CD14-positive monocyte (primary cell): ENCODE measurements around the gene MB21D2. TPM values are rescaled to one million over a fixed set of nuclear protein-coding genes. Genes with fewer than 3 reads are reported as not detected.
A peak's percentile ranks its signal among the peaks of the same experiment; 100 is the strongest.

Experiments used
- DNase-seq, 3 donors: peaks; one replicate each; pipeline ENCODE4 v3.0.0-alpha.2; 2011 to 2022
- H2AFZ ChIP-seq: 2 replicates; pipeline ENCODE4 v1.6.0; 2012; ENCODE audit warnings: mild to moderate bottlenecking, low read depth, low read length, inconsistent platforms; ENCODE audit not compliant: insufficient read depth, poor library complexity, severe bottlenecking
- H3K27ac ChIP-seq, 2 donors: 1 replicate in 1 of 2; 2 replicates in 1 of 2; pipeline ENCODE4 v1.5.1; 2012 to 2013; ENCODE audit warnings: low read length in 2 of 2, control low read depth in 1 of 2, inconsistent platforms in 1 of 2, low read depth in 1 of 2, mild to moderate bottlenecking in 1 of 2
- H3K27me3 ChIP-seq, 2 donors: one replicate each; pipeline versions ENCODE4 v1.6.0 to v1.6.1; 2011 to 2013; ENCODE audit warnings: low read length in 2 of 2; ENCODE audit not compliant: control insufficient read depth in 2 of 2, insufficient read depth in 2 of 2
- H3K36me3 ChIP-seq, 2 donors: replicated peaks in 1 of 2; 1 replicate in 1 of 2; 2 replicates in 1 of 2; pipeline versions ENCODE4 v1.5.1 to v1.6.1; 2012 to 2013; ENCODE audit warnings: low read length in 2 of 2, control low read depth in 1 of 2, inconsistent platforms in 1 of 2, mild to moderate bottlenecking in 1 of 2; ENCODE audit not compliant: insufficient read depth in 2 of 2, control insufficient read depth in 1 of 2
- H3K4me1 ChIP-seq, 2 donors: 1 replicate in 1 of 2; 2 replicates in 1 of 2; pipeline versions ENCODE4 v1.5.1 to v1.6.1; 2012 to 2013; ENCODE audit warnings: low read length in 2 of 2, control low read depth in 1 of 2, inconsistent platforms in 1 of 2, mild to moderate bottlenecking in 1 of 2, moderate library complexity in 1 of 2; ENCODE audit not compliant: insufficient read depth in 2 of 2, control insufficient read depth in 1 of 2
- H3K4me2 ChIP-seq: replicated peaks from 2 replicates; pipeline ENCODE3; 2012; ENCODE audit warnings: low read length, moderate library complexity, mild to moderate bottlenecking; ENCODE audit not compliant: poor library complexity, severe bottlenecking; ENCODE audit errors: extremely low read depth
- H3K4me3 ChIP-seq, 3 experiments: fragments of 200-600 bp in 1 of 3; sonication (generic) in 1 of 3; replicated peaks in 1 of 3; 1 replicate in 2 of 3; 2 replicates in 1 of 3; pipeline ENCODE4 v1.5.1; 2011 to 2013; ENCODE audit warnings: low read length in 3 of 3, mild to moderate bottlenecking in 3 of 3, control low read depth in 2 of 3, low read depth in 2 of 3, inconsistent platforms in 1 of 3, moderate library complexity in 1 of 3
- H3K79me2 ChIP-seq: 2 replicates; pipeline ENCODE4 v1.6.0; 2012; ENCODE audit warnings: mild to moderate bottlenecking, control low read depth, inconsistent platforms, low read length, moderate library complexity; ENCODE audit not compliant: insufficient read depth
- H3K9ac ChIP-seq: 2 replicates; pipeline ENCODE4 v1.6.0; 2017; ENCODE audit warnings: low read length, mild to moderate bottlenecking; ENCODE audit not compliant: insufficient read depth, poor library complexity, severe bottlenecking
- H3K9me3 ChIP-seq, 2 donors: replicated peaks in 1 of 2; 1 replicate in 1 of 2; 2 replicates in 1 of 2; pipeline versions ENCODE4 v1.5.1 to v1.6.1; 2012 to 2013; ENCODE audit warnings: low read length in 2 of 2, control low read depth in 1 of 2; ENCODE audit not compliant: control insufficient read depth in 1 of 2, insufficient read depth in 1 of 2
- H4K20me1 ChIP-seq: 2 replicates; pipeline ENCODE4 v1.6.0; 2012; ENCODE audit warnings: mild to moderate bottlenecking, low read length, control low read depth, moderate library complexity; ENCODE audit not compliant: insufficient read depth
- H3K27ac Mint-ChIP-seq, 7 donors: one replicate each; pipeline ENCODE4 v1.8.0; 2020; ENCODE audit warnings: mild to moderate bottlenecking in 7 of 7, mixed read lengths in 7 of 7, moderate library complexity in 6 of 7, inconsistent platforms in 2 of 7
- H3K27me3 Mint-ChIP-seq, 3 donors: one replicate each; pipeline ENCODE4 v1.8.0; 2021 to 2022; ENCODE audit warnings: low read depth in 3 of 3, mild to moderate bottlenecking in 3 of 3, mixed read lengths in 3 of 3, moderate library complexity in 3 of 3, inconsistent platforms in 1 of 3
- H3K36me3 Mint-ChIP-seq, 2 donors: one replicate each; pipeline ENCODE4 v1.8.0; 2020; ENCODE audit warnings: mixed read lengths in 2 of 2, inconsistent platforms in 1 of 2, mild to moderate bottlenecking in 1 of 2
- H3K4me1 Mint-ChIP-seq: one replicate; pipeline ENCODE4 v1.8.0; 2020; ENCODE audit warnings: mild to moderate bottlenecking, mixed read lengths
- H3K4me3 Mint-ChIP-seq, 2 donors: one replicate each; pipeline ENCODE4 v1.8.0; 2020; ENCODE audit warnings: mild to moderate bottlenecking in 2 of 2, mixed read lengths in 2 of 2, moderate library complexity in 1 of 2
- H3K9me3 Mint-ChIP-seq, 7 donors: one replicate each; pipeline ENCODE4 v1.8.0; 2020 to 2022; ENCODE audit warnings: mixed read lengths in 7 of 7, mild to moderate bottlenecking in 6 of 7, moderate library complexity in 6 of 7, inconsistent platforms in 2 of 7
- WGBS: methylation state at CpG from one replicate; pipeline ENCODE4 v1.1.5; 2013; ENCODE audit warnings: missing lambda C conversion rate; ENCODE audit not compliant: insufficient coverage; 5-methylcytosine and 5-hydroxymethylcytosine counted together
- intact Hi-C, 2 donors: fragments of 100-400 bp; cut with micrococcal nuclease; formaldehyde crosslinking; loops; one replicate each; pipeline versions ENCODE4 v1.15.0 to v1.15.1; 2023
- polyA plus RNA-seq, 3 donors: library from polyadenylated mRNA; depleted of rRNA in 1 of 3; unstranded in 2 of 3; stranded (reverse) in 1 of 3; fragments of 300-500 nt in 2 of 3; fragments of >200 nt in 1 of 3; fragmentation: Illumina TruSeq in 2 of 3; gene quantifications; 1 replicate in 2 of 3; 2 replicates in 1 of 3; pipeline ENCODE4 v1.2.3, GENCODE V29; 2012 to 2021
- TF ChIP-seq, protein P1 (sequence below): fragments of 200-600 bp; IDR thresholded peaks from one replicate; pipeline ENCODE4 v1.8.0; 2022; ENCODE audit warnings: antibody characterized with exemption, mild to moderate bottlenecking

Gene MB21D2
- polyA plus RNA-seq, 3 donors: 0.37 to 0.77 (median 0.59) TPM

DNA sequence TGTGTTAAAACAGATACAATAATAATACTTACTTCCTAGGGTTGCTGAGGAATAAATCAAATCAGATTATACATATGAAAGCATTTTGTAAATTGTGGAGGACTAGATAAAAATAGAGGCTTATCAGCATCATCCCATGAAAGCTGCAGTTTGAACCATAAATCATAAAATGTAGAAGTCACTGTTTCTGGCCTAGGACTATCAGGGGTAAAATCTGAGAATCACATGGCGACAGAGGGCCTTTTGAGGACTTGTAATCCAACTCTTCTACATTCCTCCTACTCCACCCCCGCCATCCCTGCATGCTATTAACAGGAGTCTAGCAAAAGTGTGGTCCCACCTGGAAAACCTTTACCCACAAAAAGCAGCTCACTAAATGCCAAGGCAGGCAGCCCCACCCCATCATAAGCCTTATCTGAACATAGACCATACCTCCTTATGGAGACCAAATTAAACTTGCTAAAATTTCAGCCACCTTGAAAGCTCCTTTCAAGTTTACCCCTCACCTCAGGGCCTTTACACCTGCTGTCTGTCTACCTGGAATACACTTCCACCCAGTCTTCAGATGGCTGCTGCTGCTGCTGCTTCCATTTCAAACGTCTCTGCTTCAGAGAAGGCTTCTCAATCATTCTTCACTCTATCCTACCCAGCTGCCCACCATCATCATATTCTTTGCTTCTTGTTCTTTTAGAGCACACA is 11.5 kb downstream of the MB21D2 start:
- Histone ChIP-seq H3K4me2 (no peak overlapping the region), H4K20me1 (no peaks in the 10 kb centered on the region), H2AFZ (no peak overlapping the region), H3K27ac (no peak overlapping the region), H3K9ac (no peak overlapping the region), H3K36me3 (no peaks in the 10 kb centered on the region), H3K27me3 (no peaks in the 10 kb centered on the region), H3K79me2 (no peaks in the 10 kb centered on the region), H3K9me3 (peaks cover 0 to 4% of the 10 kb centered on the region in 2 donors), H3K4me1 (no peaks in the 10 kb centered on the region), H3K4me3 (no peak overlapping the region)
- Mint-ChIP-seq H3K27ac (peak overlapping the region in 1 of 7 donors; percentile 16), H3K9me3 (peaks cover 0 to 9% (median 4%) of the 10 kb centered on the region in 7 donors), H3K36me3 (no peaks in the 10 kb centered on the region), H3K4me3 (no peak overlapping the region), H3K4me1 (no peaks in the 10 kb centered on the region), H3K27me3 (peaks cover 1 to 6% (median 2%) of the 10 kb centered on the region in 3 donors)
- intact Hi-C loops: no loop called here
- DNase-seq: no peak
- TF ChIP-seq, protein P1, sequence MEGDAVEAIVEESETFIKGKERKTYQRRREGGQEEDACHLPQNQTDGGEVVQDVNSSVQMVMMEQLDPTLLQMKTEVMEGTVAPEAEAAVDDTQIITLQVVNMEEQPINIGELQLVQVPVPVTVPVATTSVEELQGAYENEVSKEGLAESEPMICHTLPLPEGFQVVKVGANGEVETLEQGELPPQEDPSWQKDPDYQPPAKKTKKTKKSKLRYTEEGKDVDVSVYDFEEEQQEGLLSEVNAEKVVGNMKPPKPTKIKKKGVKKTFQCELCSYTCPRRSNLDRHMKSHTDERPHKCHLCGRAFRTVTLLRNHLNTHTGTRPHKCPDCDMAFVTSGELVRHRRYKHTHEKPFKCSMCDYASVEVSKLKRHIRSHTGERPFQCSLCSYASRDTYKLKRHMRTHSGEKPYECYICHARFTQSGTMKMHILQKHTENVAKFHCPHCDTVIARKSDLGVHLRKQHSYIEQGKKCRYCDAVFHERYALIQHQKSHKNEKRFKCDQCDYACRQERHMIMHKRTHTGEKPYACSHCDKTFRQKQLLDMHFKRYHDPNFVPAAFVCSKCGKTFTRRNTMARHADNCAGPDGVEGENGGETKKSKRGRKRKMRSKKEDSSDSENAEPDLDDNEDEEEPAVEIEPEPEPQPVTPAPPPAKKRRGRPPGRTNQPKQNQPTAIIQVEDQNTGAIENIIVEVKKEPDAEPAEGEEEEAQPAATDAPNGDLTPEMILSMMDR: no peak
- WGBS: 80% methylated on average over 2 of the region's 3 CpGs

DNA sequence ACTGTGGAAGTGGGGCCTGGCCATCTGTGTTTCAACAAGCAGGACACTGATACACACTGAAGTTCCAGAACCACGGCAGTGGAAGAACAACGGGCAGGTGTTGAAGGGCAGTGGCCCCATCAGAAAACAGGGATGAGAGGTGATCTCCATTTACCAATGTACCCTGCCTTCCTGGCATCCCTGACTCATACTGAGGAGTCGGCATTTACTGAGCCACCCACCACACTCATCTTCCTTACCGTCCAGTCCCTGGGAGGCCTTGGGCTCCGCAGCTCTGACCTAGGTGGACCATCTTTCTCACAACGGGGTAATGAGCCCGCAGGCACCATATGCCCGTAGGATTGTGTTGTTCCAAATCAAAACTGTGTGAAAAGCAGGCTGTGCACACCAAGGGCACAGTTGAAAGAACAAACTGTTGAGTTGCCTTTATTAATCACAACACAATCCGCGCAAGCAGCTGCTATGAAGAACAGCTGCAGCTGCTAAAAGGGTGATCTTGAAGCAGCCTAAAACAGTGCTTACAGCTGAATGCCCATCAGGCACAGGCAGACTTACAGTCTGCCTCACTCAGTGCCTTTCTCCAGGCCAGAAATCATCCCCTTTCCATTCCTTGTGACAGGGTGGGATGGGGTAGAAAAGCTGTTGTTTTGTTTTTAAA is 12.9 kb downstream of the MB21D2 start:
- WGBS: 96% methylated on average over 7 of the region's 10 CpGs
- TF ChIP-seq, protein P1: no peak
- Mint-ChIP-seq H3K36me3 (no peaks in the 10 kb centered on the region), H3K4me1 (no peaks in the 10 kb centered on the region), H3K9me3 (peaks cover 0 to 9% (median 4%) of the 10 kb centered on the region in 7 donors), H3K27me3 (peaks cover 2 to 7% (median 5%) of the 10 kb centered on the region in 3 donors), H3K27ac (peak overlapping the region in 1 of 7 donors; percentile 61), H3K4me3 (no peak overlapping the region)
- Histone ChIP-seq H3K4me2 (no peak overlapping the region), H3K36me3 (no peaks in the 10 kb centered on the region), H3K27me3 (no peaks in the 10 kb centered on the region), H3K27ac (no peak overlapping the region), H3K9me3 (peaks cover 0 to 4% of the 10 kb centered on the region in 2 donors), H2AFZ (no peak overlapping the region), H4K20me1 (no peaks in the 10 kb centered on the region), H3K79me2 (no peaks in the 10 kb centered on the region), H3K9ac (no peak overlapping the region), H3K4me3 (no peak overlapping the region), H3K4me1 (no peaks in the 10 kb centered on the region)
- no peak for DNase-seq
- intact Hi-C loops: no loop called here
